ENCODE measurements around the gene SLC43A3.

Gene SLC43A3

DNA sequence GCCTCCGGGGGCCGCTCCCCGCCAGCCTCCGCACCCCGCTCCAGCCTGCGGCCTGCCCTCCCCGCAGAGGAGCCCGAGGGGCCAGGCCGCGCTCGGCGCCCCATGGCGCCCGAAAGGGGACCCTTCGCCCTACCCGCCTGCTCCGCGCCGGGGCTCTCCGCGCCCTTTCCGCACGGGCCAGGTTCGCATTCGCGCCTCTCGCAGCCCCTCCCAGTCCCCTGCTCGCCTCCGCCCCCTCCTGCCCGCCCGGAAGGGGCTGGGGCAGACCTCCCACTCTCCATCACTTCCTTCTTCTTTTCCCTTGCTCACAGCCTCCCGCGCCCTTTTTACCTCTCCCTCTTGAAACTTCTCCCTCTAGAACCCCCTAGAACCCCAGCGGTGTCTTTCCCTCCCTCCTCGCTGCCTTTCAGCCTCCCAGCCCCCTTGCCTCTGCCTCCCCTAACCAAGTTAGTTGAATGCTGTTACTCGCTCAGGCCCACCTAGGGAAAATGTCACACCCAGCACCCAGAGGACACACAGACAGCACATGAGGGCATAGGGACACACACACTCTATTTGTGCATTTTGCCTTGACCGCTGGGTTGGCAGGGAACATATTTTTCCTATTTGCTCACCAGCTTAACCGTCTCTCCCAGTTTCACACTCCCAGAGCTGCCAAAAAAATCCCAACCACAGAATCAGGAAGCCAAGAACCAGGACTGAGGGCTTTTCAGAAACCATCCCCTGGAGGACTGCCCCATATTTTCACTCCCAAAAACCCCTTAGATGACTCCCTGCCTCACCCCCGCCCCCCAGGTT is at the start of gene SLC43A3:
Gene SLC43A3 (minus strand): TSS at position 193 of the 798 bp plus-strand sequence. CDS start 949 bp downstream, outside the sequence.
- no peak for TF ChIP-seq Cebpa-rat (IDR thresholded peaks at IDR 0.05)
- H3K36me3 ChIP-seq, result peaks cover 25 to 37% (median 34%) of the 10 kb centered on the region in 11 experiments
- H3K4me1 ChIP-seq, result peaks cover 44 to 81% (median 56%) of the 10 kb centered on the region in 10 experiments
- H3K27ac ChIP-seq, result peak within 1 kb of the TSS; percentile 88 to 98 (median 97)
- no peaks in the 10 kb centered on the region for H3K9me3 ChIP-seq (replicated peaks in 1 of 11)
- H3K4me3 ChIP-seq, result peak within 1 kb of the TSS; percentile 69 to 90 (median 82)
- peaks cover 0 to 26% (median 24%) of the 10 kb centered on the region in 11 experiments; a peak in 19 of 22 replicates for H4K20me1 ChIP-seq
- peak within 1 kb of the TSS; percentile 89 to 99 (median 98) for H3K4me2 ChIP-seq
- peak within 1 kb of the TSS; percentile 88 to 98 (median 96) for H3K9ac ChIP-seq
- H3K27me3 ChIP-seq, result no peaks in the 10 kb centered on the region

DNA sequence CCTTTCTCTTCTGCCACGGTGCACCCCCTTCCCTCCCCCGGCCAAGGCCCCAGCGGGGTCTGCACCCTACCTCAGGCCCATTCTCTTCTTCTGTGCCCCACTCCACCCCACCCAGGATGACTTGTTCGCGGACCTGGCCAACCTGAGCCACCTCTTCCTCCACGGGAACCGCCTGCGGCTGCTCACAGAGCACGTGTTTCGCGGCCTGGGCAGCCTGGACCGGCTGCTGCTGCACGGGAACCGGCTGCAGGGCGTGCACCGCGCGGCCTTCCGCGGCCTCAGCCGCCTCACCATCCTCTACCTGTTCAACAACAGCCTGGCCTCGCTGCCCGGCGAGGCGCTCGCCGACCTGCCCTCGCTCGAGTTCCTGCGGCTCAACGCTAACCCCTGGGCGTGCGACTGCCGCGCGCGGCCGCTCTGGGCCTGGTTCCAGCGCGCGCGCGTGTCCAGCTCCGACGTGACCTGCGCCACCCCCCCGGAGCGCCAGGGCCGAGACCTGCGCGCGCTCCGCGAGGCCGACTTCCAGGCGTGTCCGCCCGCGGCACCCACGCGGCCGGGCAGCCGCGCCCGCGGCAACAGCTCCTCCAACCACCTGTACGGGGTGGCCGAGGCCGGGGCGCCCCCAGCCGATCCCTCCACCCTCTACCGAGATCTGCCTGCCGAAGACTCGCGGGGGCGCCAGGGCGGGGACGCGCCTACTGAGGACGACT is 49.3 kb upstream of the SLC43A3 start:
- H3K27me3 ChIP-seq, result peaks cover 0 to 9% (median 0%) of the 10 kb centered on the region in 11 experiments; a peak in 2 of 22 replicates
- no peaks in the 10 kb centered on the region for H3K9me3 ChIP-seq (replicated peaks in 1 of 11)
- TF ChIP-seq Cebpa-rat (IDR thresholded peaks at IDR 0.05), result no peak
- no peaks in the 10 kb centered on the region for H4K20me1 ChIP-seq
- H3K9ac ChIP-seq, result peak overlapping the region; percentile 71 to 81 (median 79)
- peaks cover 0 to 17% (median 0%) of the 10 kb centered on the region in 11 experiments; a peak in 5 of 22 replicates for H3K36me3 ChIP-seq
- peaks cover 33 to 98% (median 91%) of the 10 kb centered on the region in 10 experiments for H3K4me1 ChIP-seq
- peak overlapping the region; percentile 3 to 95 (median 84); a peak in 21 of 22 replicates for H3K27ac ChIP-seq
- H3K4me3 ChIP-seq, result peak overlapping the region; percentile 47 to 71 (median 60)
- peak overlapping the region; percentile 87 to 98 (median 95) for H3K4me2 ChIP-seq

DNA sequence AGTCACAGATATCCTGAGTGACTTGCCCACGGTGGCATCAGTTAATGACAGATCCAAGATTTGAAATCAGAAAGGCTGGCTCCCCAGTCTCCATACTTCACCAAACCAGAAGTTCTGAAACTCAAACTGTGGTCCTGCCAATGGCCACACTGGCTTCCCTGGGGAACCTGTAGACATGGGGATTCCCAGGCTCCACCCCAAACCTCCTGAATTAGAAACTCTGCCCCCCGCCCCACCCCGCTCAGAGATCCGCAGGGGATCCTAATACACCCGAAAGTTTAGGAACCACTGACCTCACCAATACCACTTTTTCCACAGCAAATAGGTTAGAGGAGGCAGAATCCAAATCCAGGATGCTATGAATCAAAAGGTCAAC is 48.7 kb upstream of the SLC43A3 start:
- H3K9me3 ChIP-seq (replicated peaks in 1 of 11), result no peaks in the 10 kb centered on the region
- H3K27ac ChIP-seq, result peak overlapping the region in 9 of 11 experiments; percentile 61 to 95 (median 88); a peak in 18 of 22 replicates
- H3K4me1 ChIP-seq, result peaks cover 33 to 93% (median 85%) of the 10 kb centered on the region in 10 experiments
- H3K9ac ChIP-seq, result peak overlapping the region; percentile 71 to 81 (median 79); a peak in 19 of 22 replicates
- peak overlapping the region; percentile 87 to 98 (median 95) for H3K4me2 ChIP-seq
- H3K27me3 ChIP-seq, result peaks cover 0 to 9% (median 0%) of the 10 kb centered on the region in 11 experiments; a peak in 2 of 22 replicates
- H3K4me3 ChIP-seq, result peak overlapping the region; percentile 47 to 71 (median 60)
- H4K20me1 ChIP-seq, result no peaks in the 10 kb centered on the region
- peaks cover 0 to 21% (median 0%) of the 10 kb centered on the region in 11 experiments; a peak in 6 of 22 replicates for H3K36me3 ChIP-seq
- no peak for TF ChIP-seq Cebpa-rat (IDR thresholded peaks at IDR 0.05)

DNA sequence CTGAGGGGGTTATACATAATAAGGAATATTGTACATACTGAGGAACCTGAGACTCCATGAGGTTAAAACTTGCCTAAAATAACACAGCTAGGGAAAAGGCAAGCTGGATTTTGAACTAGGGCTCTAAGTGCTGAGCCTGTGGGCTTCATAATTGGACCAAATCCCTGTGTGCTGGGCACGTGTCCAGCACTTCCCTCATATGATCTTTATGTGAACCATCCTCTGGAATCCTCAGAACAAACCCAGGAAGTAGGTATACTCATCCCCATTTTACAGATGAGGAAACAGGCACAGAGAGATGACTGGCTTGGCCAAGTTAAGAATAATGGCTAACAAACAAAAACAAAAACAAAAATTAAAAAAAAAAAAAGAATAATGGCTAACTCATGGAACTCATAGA is 48.3 kb upstream of the SLC43A3 start:
- Histone ChIP-seq H3K4me2 (peak overlapping the region; percentile 87 to 98 (median 95)), H3K4me1 (peaks cover 33 to 89% (median 82%) of the 10 kb centered on the region in 10 experiments)

DNA sequence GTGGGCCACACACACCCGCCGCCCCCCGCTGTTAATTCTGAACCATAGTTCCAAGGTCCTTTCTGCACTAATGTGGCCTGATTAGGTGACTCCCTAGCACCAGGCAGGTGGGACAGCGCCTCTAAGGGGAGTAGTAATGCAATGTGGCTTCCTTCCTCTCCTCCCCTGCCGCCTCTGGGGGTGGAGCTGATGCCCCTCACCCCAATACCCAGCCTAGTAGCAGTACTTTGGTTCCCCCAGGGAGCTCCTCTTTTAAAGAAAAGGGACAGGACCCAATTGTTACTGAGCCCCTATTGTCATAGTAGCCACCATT is 47.8 kb upstream of the SLC43A3 start:
- TF ChIP-seq Cebpa-rat (IDR thresholded peaks at IDR 0.05), result no peak

More for the DNA sequence above, 48.3 kb upstream of the SLC43A3 start:
- H3K9ac ChIP-seq, result peak overlapping the region in 8 of 11 experiments; percentile 71 to 83 (median 80); a peak in 9 of 22 replicates
- H3K4me3 ChIP-seq, result peak overlapping the region in 6 of 10 experiments; percentile 53 to 71 (median 59); a peak in 7 of 20 replicates
- H3K27me3 ChIP-seq, result peaks cover 0 to 9% (median 0%) of the 10 kb centered on the region in 11 experiments; a peak in 2 of 22 replicates
- peaks cover 0 to 25% (median 2%) of the 10 kb centered on the region in 11 experiments; a peak in 7 of 22 replicates for H3K36me3 ChIP-seq
- TF ChIP-seq Cebpa-rat (IDR thresholded peaks at IDR 0.05), result no peak
- H4K20me1 ChIP-seq, result no peaks in the 10 kb centered on the region
- peak overlapping the region in 8 of 11 experiments; percentile 82 to 95 (median 92); a peak in 14 of 22 replicates for H3K27ac ChIP-seq
- no peaks in the 10 kb centered on the region for H3K9me3 ChIP-seq (replicated peaks in 1 of 11)

DNA sequence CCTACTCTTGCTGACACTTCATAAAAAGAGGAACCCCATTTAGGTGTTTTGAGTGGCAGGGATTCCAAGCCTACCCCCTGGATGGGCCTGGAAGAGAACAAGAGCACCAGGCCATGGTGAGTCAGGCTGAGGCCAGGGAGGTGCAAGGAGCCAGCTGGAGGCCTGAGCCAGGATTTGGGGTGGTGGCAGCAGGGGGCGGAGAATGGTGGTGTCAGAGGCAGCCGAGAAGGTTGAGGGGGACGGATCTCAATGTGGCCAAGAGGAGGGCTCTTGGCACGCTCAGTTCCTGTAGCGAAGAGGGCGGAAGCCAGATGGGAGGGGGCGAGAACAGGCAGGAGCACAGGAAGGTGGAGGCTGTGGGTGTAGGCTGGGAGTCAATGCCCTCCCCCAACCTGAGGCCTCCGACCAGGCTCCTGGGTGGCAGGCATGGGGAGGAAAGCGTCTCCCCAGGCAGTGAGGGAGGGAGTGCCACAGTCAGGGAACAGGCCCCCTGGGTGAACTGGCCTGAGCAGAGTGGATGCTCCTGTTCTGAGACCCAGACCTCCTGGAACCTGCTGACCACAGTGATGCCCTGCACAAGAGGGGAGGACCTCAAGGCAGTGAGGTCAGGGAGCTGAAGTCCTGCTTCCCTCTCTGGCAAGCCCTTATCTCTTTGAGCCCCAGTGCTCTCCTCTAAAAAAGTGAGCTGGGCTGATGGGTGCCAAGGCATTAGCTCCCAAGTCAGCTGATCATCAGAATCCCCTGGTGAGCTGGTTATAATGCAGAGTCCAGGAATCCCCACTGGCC is 47.3 kb upstream of the SLC43A3 start:
- TF ChIP-seq Cebpa-rat (IDR thresholded peaks at IDR 0.05), result no peak
- H3K4me3 ChIP-seq, result peak overlapping the region in 7 of 10 experiments; percentile 47 to 61 (median 50); a peak in 14 of 20 replicates
- peak overlapping the region; percentile 87 to 98 (median 95) for H3K4me2 ChIP-seq
- H3K27ac ChIP-seq, result peak overlapping the region in 10 of 11 experiments; percentile 18 to 95 (median 90); a peak in 20 of 22 replicates
- peaks cover 0 to 9% (median 0%) of the 10 kb centered on the region in 11 experiments; a peak in 2 of 22 replicates for H3K27me3 ChIP-seq
- no peaks in the 10 kb centered on the region for H4K20me1 ChIP-seq
- no peaks in the 10 kb centered on the region for H3K9me3 ChIP-seq (replicated peaks in 1 of 11)
- peaks cover 0 to 35% (median 11%) of the 10 kb centered on the region in 11 experiments; a peak in 14 of 22 replicates for H3K36me3 ChIP-seq
- H3K9ac ChIP-seq, result peak overlapping the region; percentile 7 to 83 (median 77); a peak in 20 of 22 replicates
- H3K4me1 ChIP-seq, result peaks cover 33 to 81% (median 75%) of the 10 kb centered on the region in 10 experiments

More for the DNA sequence above, 47.8 kb upstream of the SLC43A3 start:
- Histone ChIP-seq H3K9me3 (replicated peaks in 1 of 11) (no peaks in the 10 kb centered on the region), H3K27me3 (peaks cover 0 to 9% (median 0%) of the 10 kb centered on the region in 11 experiments; a peak in 2 of 22 replicates), H3K36me3 (peaks cover 0 to 29% (median 7%) of the 10 kb centered on the region in 11 experiments; a peak in 14 of 22 replicates), H3K9ac (peak overlapping the region in 10 of 11 experiments; percentile 56 to 83 (median 79); a peak in 18 of 22 replicates), H3K27ac (peak overlapping the region in 10 of 11 experiments; percentile 18 to 95 (median 90); a peak in 18 of 22 replicates), H3K4me1 (peaks cover 33 to 87% (median 80%) of the 10 kb centered on the region in 10 experiments), H3K4me2 (peak overlapping the region; percentile 87 to 98 (median 95)), H4K20me1 (no peaks in the 10 kb centered on the region), H3K4me3 (peak overlapping the region in 7 of 10 experiments; percentile 47 to 61 (median 50); a peak in 13 of 20 replicates)

DNA sequence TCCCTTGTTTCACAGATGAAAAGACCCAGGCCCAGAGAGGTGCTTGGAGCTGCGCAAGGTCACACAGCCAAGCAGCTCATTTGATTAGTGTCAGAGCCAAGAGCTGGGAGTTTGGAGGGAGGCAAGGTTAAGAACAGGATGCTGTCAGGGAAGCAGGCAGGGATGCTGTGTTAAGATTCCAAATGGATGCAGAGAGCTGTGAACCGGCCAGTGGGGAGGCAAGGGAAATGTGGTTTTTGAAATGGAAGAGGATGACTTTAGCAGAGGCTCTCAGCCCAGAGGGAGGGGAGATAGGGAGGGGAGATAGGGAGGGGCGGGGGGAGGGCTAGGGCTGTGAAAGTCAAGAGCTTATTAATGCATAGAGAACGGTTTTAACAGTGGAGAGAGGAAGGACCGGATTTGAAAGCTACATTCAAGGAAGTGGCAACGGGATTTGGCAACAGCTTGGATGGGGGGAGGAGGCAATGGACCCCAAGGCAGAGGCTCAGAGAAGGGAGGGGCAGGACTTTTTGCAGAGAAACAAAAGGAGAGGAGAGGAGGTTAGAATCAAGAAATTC is 46.4 kb upstream of the SLC43A3 start:
- H3K27me3 ChIP-seq, result peaks cover 0 to 9% (median 0%) of the 10 kb centered on the region in 11 experiments; a peak in 2 of 22 replicates
- H3K4me1 ChIP-seq, result peaks cover 33 to 74% (median 69%) of the 10 kb centered on the region in 10 experiments
- peak overlapping the region in 10 of 11 experiments; percentile 18 to 95 (median 90); a peak in 19 of 22 replicates for H3K27ac ChIP-seq
- peak overlapping the region in 10 of 11 experiments; percentile 7 to 83 (median 79); a peak in 18 of 22 replicates for H3K9ac ChIP-seq
- peak overlapping the region in 7 of 10 experiments; percentile 47 to 61 (median 50); a peak in 13 of 20 replicates for H3K4me3 ChIP-seq
- no peaks in the 10 kb centered on the region for H3K9me3 ChIP-seq (replicated peaks in 1 of 11)
- H4K20me1 ChIP-seq, result no peaks in the 10 kb centered on the region
- peak in 6 of 11 experiments; percentile 24 to 50 (median 42); a peak in 5 of 22 replicates for TF ChIP-seq Cebpa-rat (IDR thresholded peaks at IDR 0.05)
- peaks cover 0 to 43% (median 20%) of the 10 kb centered on the region in 11 experiments; a peak in 16 of 22 replicates for H3K36me3 ChIP-seq
- peak overlapping the region; percentile 87 to 98 (median 95) for H3K4me2 ChIP-seq

Data from BLaER1 treated with 17β-estradiol and CSF1 and Interleukin-3, amounts not matched to agents 10 nM and 100 nM (cell line).